B cell (primary cell): ENCODE results near the gene CAMK1D. TPM values are rescaled to one million over a fixed set of nuclear protein-coding genes. Genes with fewer than 3 reads are reported as not detected.

Experiments used
- ATAC-seq: fragments of 200-7000 bp; cut with Tn5 transposase; one replicate; pipeline ENCODE4 v1.10.0; 2021; ENCODE audit warnings: low read depth, mild to moderate bottlenecking, moderate number of reproducible peaks, moderate library complexity
- CTCF ChIA-PET: fragments of 350-600 bp; sonication (Branson Sonifier 250); formaldehyde crosslinking; loops from one replicate; lab custom pipeline; 2021; ENCODE audit warnings: antibody characterized with exemption, inconsistent platforms; lab: Charles Lee
- POLR2A ChIA-PET: fragments of 350-600 bp; sonication (Branson Sonifier 250); formaldehyde crosslinking; loops from one replicate; lab custom pipeline; 2021; ENCODE audit warnings: antibody characterized with exemption; lab: Charles Lee
- DNase-seq: peaks from one replicate; pipeline ENCODE4 v3.0.0; 2013
- H2AFZ ChIP-seq: 2 replicates; pipeline ENCODE4 v1.6.1; 2012; ENCODE audit warnings: mild to moderate bottlenecking, low read depth, low read length; ENCODE audit not compliant: insufficient read depth, poor library complexity, severe bottlenecking
- H3K27ac ChIP-seq, 2 donors: 1 replicate in 1 of 2; 2 replicates in 1 of 2; pipeline ENCODE4 v1.5.1; 2012 to 2013; ENCODE audit warnings: low read length in 2 of 2, mild to moderate bottlenecking in 2 of 2, moderate library complexity in 1 of 2
- H3K27me3 ChIP-seq, 4 experiments: fragments of 200-600 bp in 1 of 4; sonication (generic) in 1 of 4; replicated peaks in 1 of 4; 1 replicate in 2 of 4; 2 replicates in 2 of 4; pipeline versions ENCODE4 v1.6.1 to v1.7.0; 2013 to 2016; ENCODE audit warnings: low read length in 3 of 4, mild to moderate bottlenecking in 2 of 4, mixed read lengths in 1 of 4, moderate library complexity in 1 of 4; ENCODE audit not compliant: insufficient read depth in 4 of 4, control insufficient read depth in 3 of 4; ENCODE audit errors: control extremely low read depth in 1 of 4
- H3K36me3 ChIP-seq, 2 experiments: replicated peaks in 1 of 2; 1 replicate in 1 of 2; 2 replicates in 1 of 2; pipeline versions ENCODE4 v1.6.1 to v1.7.1; 2013; ENCODE audit warnings: low read length in 1 of 2; ENCODE audit not compliant: insufficient read depth in 2 of 2, control insufficient read depth in 1 of 2; ENCODE audit errors: control extremely low read depth in 1 of 2, extremely low read depth in 1 of 2
- H3K4me1 ChIP-seq, 2 donors: fragments of 200-600 bp in 1 of 2; sonication (generic) in 1 of 2; 1 replicate in 1 of 2; 2 replicates in 1 of 2; pipeline versions ENCODE4 v1.5.1 to v1.6.1; 2013 to 2017; ENCODE audit warnings: low read length in 2 of 2; ENCODE audit not compliant: control insufficient read depth in 2 of 2, insufficient read depth in 2 of 2
- H3K4me2 ChIP-seq: replicated peaks from 2 replicates; pipeline ENCODE3; 2012; ENCODE audit warnings: mild to moderate bottlenecking, low read depth, low read length; ENCODE audit not compliant: poor library complexity, severe bottlenecking
- H3K4me3 ChIP-seq, 5 experiments: fragments of 200-600 bp in 1 of 5; sonication (generic) in 1 of 5; 1 replicate in 3 of 5; 2 replicates in 2 of 5; pipeline versions ENCODE4 v1.5.1 to v1.7.0; 2011 to 2016; ENCODE audit warnings: low read length in 4 of 5, mild to moderate bottlenecking in 4 of 5, low read depth in 2 of 5, control low read depth in 1 of 5, moderate library complexity in 1 of 5; ENCODE audit not compliant: insufficient read depth in 1 of 5; ENCODE audit errors: control extremely low read depth in 1 of 5, extremely low read depth in 1 of 5
- H3K79me2 ChIP-seq: fragments of 200-600 bp; sonication (generic); one replicate; pipeline ENCODE4 v1.6.0; 2016; ENCODE audit warnings: low read length; ENCODE audit not compliant: control insufficient read depth, insufficient read depth
- H3K9ac ChIP-seq: fragments of 200-600 bp; sonication (generic); 2 replicates; pipeline ENCODE4 v1.6.1; 2017; ENCODE audit warnings: mild to moderate bottlenecking, low read length, moderate library complexity
- H3K9me3 ChIP-seq, 3 donors: one replicate each; pipeline versions ENCODE4 v1.6.1 to v1.7.1; 2013; ENCODE audit warnings: low read length in 2 of 3; ENCODE audit not compliant: control insufficient read depth in 2 of 3, insufficient read depth in 1 of 3; ENCODE audit errors: control extremely low read depth in 1 of 3
- H4K20me1 ChIP-seq: 2 replicates; pipeline ENCODE4 v1.6.0; 2012; ENCODE audit warnings: mild to moderate bottlenecking, low read length; ENCODE audit not compliant: insufficient read depth, control insufficient read depth, poor library complexity, severe bottlenecking
- H3K27ac Mint-ChIP-seq: one replicate; pipeline ENCODE4 v1.8.0; 2021; ENCODE audit warnings: mixed read lengths
- H3K27me3 Mint-ChIP-seq: one replicate; pipeline ENCODE4 v1.8.0; 2021; ENCODE audit warnings: mixed read lengths
- H3K4me1 Mint-ChIP-seq: one replicate; pipeline ENCODE4 v1.8.0; 2021; ENCODE audit warnings: mixed read lengths
- H3K4me3 Mint-ChIP-seq: one replicate; pipeline ENCODE4 v1.8.0; 2021; ENCODE audit warnings: mixed read lengths
- H3K9me3 Mint-ChIP-seq: one replicate; pipeline ENCODE4 v1.8.0; 2022; ENCODE audit warnings: mixed read lengths; ENCODE audit not compliant: insufficient read depth
- EZH2 ChIP-seq: IDR thresholded peaks from 2 replicates; pipeline ENCODE4 v1.6.1; 2012; ENCODE audit warnings: borderline replicate concordance, low read depth, mild to moderate bottlenecking, moderate library complexity, low read length; ENCODE audit not compliant: insufficient read depth, poor library complexity, severe bottlenecking
- whole genome bisulfite sequencing: methylation state at CpG from one replicate; pipeline ENCODE4 v1.1.5; 2013; ENCODE audit warnings: missing lambda C conversion rate; ENCODE audit not compliant: insufficient coverage; 5-methylcytosine and 5-hydroxymethylcytosine counted together
- intact Hi-C: fragments of 100-400 bp; cut with micrococcal nuclease; formaldehyde crosslinking; loops from one replicate; pipeline ENCODE4 v1.10.0; 2022
- polyA plus RNA-seq: library from polyadenylated mRNA; depleted of rRNA; stranded (reverse); fragments of >200 nt; gene quantifications from 2 replicates; pipeline ENCODE4 v1.2.3, GENCODE V29; 2012
- total RNA-seq, 2 donors: library from RNA; stranded (reverse); fragments of 120-200 nt in 1 of 2; gene quantifications; 1 replicate in 1 of 2; 2 replicates in 1 of 2; pipeline versions ENCODE4 v1.2.3 to v1.2.4, GENCODE V29; 2013 to 2022
- TF ChIP-seq, protein P1 (sequence below): fragments of 200-600 bp; IDR thresholded peaks from one replicate; pipeline ENCODE4 v1.8.0; 2022; ENCODE audit warnings: antibody characterized with exemption, mild to moderate bottlenecking

The CAMK1D gene
- total and polyA plus RNA-seq, 2 donors (not counting 1 experiment from before 2014, with no cell fraction given), result 34.1 to 69.7 TPM

DNA sequence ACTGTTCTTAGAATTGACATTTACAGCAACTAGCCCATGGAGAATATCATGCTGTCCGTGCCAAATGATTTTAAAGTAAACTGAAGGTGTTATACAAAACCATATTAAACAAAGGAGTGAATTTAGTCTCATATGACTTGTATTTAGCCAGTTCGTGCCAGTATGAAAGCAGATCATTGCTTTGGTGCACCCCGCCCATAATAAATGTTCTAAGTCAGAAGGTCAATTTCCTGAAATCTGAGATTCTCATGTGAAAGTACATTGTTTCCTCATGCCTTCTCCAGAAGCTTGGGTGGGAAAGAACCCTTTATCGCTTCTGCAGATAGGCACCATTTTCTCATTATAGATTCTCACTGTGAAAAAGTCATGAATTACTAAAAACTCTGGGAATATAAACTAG, 106.4 kb downstream of the CAMK1D start:
- Histone ChIP-seq H3K4me2 (no peak overlapping the region), H3K9me3 (no peaks in the 10 kb centered on the region), H2AFZ (no peak overlapping the region), H4K20me1 (peaks cover 96% of the 10 kb centered on the region), H3K4me1 (peaks cover 2 to 3% of the 10 kb centered on the region in 2 donors), H3K4me3 (no peak overlapping the region), H3K79me2 (peaks cover 97% of the 10 kb centered on the region), H3K27me3 (no peaks in the 10 kb centered on the region), H3K9ac (no peak overlapping the region), H3K36me3 (no peaks in the 10 kb centered on the region), H3K27ac (no peak overlapping the region)
- Mint-ChIP-seq H3K4me3 (no peak overlapping the region), H3K4me1 (peaks cover 36% of the 10 kb centered on the region), H3K27ac (no peak overlapping the region), H3K27me3 (no peaks in the 10 kb centered on the region), H3K9me3 (no peaks in the 10 kb centered on the region)
- no peak for ATAC-seq
- TF ChIP-seq, protein P1, sequence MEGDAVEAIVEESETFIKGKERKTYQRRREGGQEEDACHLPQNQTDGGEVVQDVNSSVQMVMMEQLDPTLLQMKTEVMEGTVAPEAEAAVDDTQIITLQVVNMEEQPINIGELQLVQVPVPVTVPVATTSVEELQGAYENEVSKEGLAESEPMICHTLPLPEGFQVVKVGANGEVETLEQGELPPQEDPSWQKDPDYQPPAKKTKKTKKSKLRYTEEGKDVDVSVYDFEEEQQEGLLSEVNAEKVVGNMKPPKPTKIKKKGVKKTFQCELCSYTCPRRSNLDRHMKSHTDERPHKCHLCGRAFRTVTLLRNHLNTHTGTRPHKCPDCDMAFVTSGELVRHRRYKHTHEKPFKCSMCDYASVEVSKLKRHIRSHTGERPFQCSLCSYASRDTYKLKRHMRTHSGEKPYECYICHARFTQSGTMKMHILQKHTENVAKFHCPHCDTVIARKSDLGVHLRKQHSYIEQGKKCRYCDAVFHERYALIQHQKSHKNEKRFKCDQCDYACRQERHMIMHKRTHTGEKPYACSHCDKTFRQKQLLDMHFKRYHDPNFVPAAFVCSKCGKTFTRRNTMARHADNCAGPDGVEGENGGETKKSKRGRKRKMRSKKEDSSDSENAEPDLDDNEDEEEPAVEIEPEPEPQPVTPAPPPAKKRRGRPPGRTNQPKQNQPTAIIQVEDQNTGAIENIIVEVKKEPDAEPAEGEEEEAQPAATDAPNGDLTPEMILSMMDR, result no peak
- no peak for TF ChIP-seq EZH2
- intact Hi-C loops, result no loop called here
- ChIA-PET CTCF (no interaction called here), POLR2A (no interaction called here)
- DNase-seq, result no peak
- WGBS, result no CpG with 5 or more reads among the region's 4 CpGs

DNA sequence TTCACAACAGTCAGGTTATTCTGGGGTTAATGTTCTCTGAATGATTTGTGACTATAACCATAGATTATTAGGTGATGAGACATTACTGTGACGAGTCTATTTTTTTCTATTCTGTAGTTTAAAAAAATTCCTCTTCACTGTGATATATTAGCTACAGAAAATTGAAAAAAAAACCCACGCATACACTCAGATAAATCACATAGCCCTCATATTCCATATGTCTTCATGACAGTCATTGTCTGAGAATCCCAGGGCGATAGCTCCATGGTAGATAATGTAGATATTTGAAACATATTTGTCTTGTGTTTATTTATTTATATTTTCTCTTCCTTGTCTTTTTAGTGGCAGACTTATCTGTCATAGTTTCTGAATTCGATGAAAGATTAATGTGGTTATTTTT, 110.0 kb downstream of the CAMK1D start:
- H3K4me3 ChIP-seq, result no peak overlapping the region
- H3K4me2 ChIP-seq, result no peak overlapping the region
- DNase-seq (no peak), ATAC-seq (no peak)
- Mint-ChIP-seq H3K27me3 (no peaks in the 10 kb centered on the region), H3K4me1 (peaks cover 49% of the 10 kb centered on the region), H3K9me3 (no peaks in the 10 kb centered on the region), H3K4me3 (no peak overlapping the region), H3K27ac (no peak overlapping the region)
- TF ChIP-seq, protein P1, result no peak
- TF ChIP-seq EZH2, result no peak
- no CpG with 5 or more reads among the region's 4 CpGs for WGBS
- H4K20me1 ChIP-seq, result peaks cover 96% of the 10 kb centered on the region
- no peak overlapping the region for H3K9ac ChIP-seq
- peaks cover 100% of the 10 kb centered on the region for H3K79me2 ChIP-seq
- no peak overlapping the region for H2AFZ ChIP-seq
- intact Hi-C loops, result no loop called here
- no peak overlapping the region for H3K27ac ChIP-seq
- H3K27me3 ChIP-seq, result no peaks in the 10 kb centered on the region
- H3K9me3 ChIP-seq, result no peaks in the 10 kb centered on the region
- POLR2A ChIA-PET, result no interaction called here
- CTCF ChIA-PET, result no interaction called here
- peaks cover 0 to 5% of the 10 kb centered on the region in 2 experiments for H3K36me3 ChIP-seq
- H3K4me1 ChIP-seq, result peaks cover 4 to 7% of the 10 kb centered on the region in 2 donors
